Measurements from ENCODE around the gene PCSK4. TPM values are rescaled to one million over a fixed set of nuclear protein-coding genes. Genes with fewer than 3 reads are reported as not detected.

PCSK4 gene
- total and polyA plus RNA-seq, 10 of the 15 experiments (the other 5 are each of a cell fraction or from before 2014, with no cell fraction given), result 0.27 to 0.99 (median 0.40) TPM; not detected in 3

DNA sequence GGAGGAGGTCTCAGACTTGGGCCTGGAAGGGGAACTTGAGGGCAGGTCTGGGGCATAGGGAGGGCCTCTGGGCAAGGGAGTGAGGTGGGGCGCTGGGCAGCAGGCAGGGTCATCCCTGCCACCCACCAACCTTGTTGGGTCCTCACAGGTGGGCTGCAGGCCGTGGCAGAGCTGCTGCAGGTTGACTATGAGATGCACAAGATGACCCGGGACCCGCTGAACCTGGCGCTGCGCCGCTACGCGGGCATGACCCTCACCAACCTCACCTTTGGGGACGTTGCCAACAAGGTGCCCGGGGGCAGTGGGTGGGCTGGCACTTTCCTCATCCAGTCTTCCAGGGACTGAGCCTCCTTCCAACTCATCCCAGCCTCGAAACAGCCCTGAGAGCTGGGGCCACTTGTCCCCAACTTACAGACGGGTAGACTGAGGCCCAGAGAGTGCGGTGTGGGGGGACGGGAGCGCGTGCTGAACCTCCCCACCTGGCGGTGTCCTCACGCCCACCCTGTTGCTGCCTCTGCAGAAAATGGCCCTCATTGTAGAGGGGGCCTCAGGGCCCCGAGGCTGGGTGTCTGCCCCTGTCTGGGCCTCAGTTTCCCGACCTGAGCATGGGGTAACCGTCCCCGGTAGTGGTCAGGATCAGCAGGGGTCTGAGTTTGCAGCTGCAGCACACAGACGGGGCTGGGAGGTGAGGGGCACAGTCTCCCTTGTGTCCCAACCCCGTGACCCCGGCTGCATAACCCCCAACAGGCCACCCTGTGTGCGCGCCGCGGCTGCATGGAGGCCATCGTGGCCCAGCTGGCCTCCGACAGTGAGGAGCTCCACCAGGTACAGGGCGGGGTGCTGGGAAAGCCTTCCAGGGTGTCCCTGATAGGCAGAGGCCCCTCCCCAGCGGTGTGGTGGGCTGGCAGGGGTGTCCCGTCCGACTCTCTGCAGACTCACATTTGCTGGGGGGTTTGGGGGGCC is 29.8 kb downstream of the PCSK4 start:
- TF ChIP-seq USF2 (IDR thresholded peaks at IDR 0.05; ENCODE audit: borderline replicate concordance, low read depth, low read length), result no peak
- ChIA-PET RAD21 (ENCODE audit: unreplicated experiment) (no interaction called here), SMC1A (ENCODE audit: uncharacterized antibody, unreplicated experiment) (no interaction called here), POLR2A (no interaction called here), CTCF (no interaction called here)
- no peak overlapping the region for H3K9ac ChIP-seq (ENCODE audit: control insufficient read depth, insufficient read depth, low read length)
- no peaks in the 10 kb centered on the region; the same call in 2 of the 3 replicates for H3K9me3 ChIP-seq (replicated peaks; ENCODE audit: control insufficient read depth, insufficient read depth, low read length)
- no TSS peak for BruUV-seq (replicated peaks)
- FAIRE-seq (no peak), ATAC-seq (no peak), DNase-seq (ENCODE audit: low read depth, low spot score) (no peak)
- no peaks in the 10 kb centered on the region; the same call in 1 of the 2 replicates for H3K4me1 ChIP-seq (ENCODE audit: control insufficient read depth, insufficient read depth, low read length)
- H3K36me3 ChIP-seq (ENCODE audit: control insufficient read depth in 2 of 2, insufficient read depth in 2 of 2, low read length in 1 of 2), result no peaks in the 10 kb centered on the region
- 66% methylated on average over 34 of the region's 36 CpGs for WGBS (ENCODE audit: insufficient coverage, insufficient replicate concordance, low lambda C conversion rate, missing lambda C conversion rate)
- no peaks in the 10 kb centered on the region for H3K27me3 ChIP-seq (replicated peaks in 1 of 2; ENCODE audit: control insufficient read depth in 2 of 2, insufficient read depth in 2 of 2, low read length in 1 of 2)
- no peak overlapping the region for H2AFZ ChIP-seq (ENCODE audit: control insufficient read depth, low read depth, low read length)
- in situ Hi-C loops (cut with MboI), result no loop called here
- no peak overlapping the region for H3K27ac ChIP-seq (ENCODE audit: control insufficient read depth, insufficient read depth)
- H3K4me2 ChIP-seq (ENCODE audit: control insufficient read depth, insufficient read depth), result no peak overlapping the region
- no peaks in the 10 kb centered on the region for H4K20me1 ChIP-seq (ENCODE audit: control insufficient read depth, insufficient read depth)
- H3K79me2 ChIP-seq (ENCODE audit: control insufficient read depth, insufficient read depth, low read length), result no peaks in the 10 kb centered on the region
- H3K4me3 ChIP-seq, result no peak overlapping the region
- intact Hi-C loops (cut with micrococcal nuclease; ENCODE audit: unreplicated experiment), result no loop called here

DNA sequence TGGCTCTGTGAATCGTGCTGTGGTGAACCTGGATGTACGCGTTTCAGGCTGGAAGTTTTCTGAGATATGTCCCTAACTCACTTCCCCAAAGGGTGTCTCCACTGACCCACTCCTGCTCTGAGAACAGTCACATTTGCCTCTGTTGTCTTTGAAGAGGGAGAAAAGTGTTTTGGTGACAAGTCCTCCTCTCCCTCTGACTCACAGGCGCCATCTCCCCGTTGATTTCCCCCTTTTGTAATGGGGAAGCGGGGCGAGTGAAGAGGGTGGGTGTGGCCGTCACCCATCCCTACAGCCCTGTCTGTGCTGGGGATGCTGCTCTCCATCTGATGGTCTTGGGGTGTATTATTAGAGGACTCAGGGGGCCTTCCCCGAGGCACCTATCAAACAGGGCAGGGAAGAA is 30.7 kb downstream of the PCSK4 start:
- no peak for DNase-seq (ENCODE audit: low read depth, low spot score)
- Histone ChIP-seq H3K27ac (ENCODE audit: control insufficient read depth, insufficient read depth) (no peak overlapping the region), H2AFZ (ENCODE audit: control insufficient read depth, low read depth, low read length) (no peak overlapping the region), H3K4me1 (ENCODE audit: control insufficient read depth, insufficient read depth, low read length) (peaks cover 3% of the 10 kb centered on the region), H3K4me3 (no peak overlapping the region), H3K9ac (ENCODE audit: control insufficient read depth, insufficient read depth, low read length) (no peak overlapping the region), H3K9me3 (replicated peaks; ENCODE audit: control insufficient read depth, insufficient read depth, low read length) (no peaks in the 10 kb centered on the region; the same call in 2 of the 3 replicates), H3K4me2 (ENCODE audit: control insufficient read depth, insufficient read depth) (no peak overlapping the region), H3K79me2 (ENCODE audit: control insufficient read depth, insufficient read depth, low read length) (no peaks in the 10 kb centered on the region), H4K20me1 (ENCODE audit: control insufficient read depth, insufficient read depth) (no peaks in the 10 kb centered on the region), H3K27me3 (replicated peaks in 1 of 2; ENCODE audit: control insufficient read depth in 2 of 2, insufficient read depth in 2 of 2, low read length in 1 of 2) (no peaks in the 10 kb centered on the region), H3K36me3 (ENCODE audit: control insufficient read depth in 2 of 2, insufficient read depth in 2 of 2, low read length in 1 of 2) (no peaks in the 10 kb centered on the region)
- ChIA-PET POLR2A (no interaction called here), CTCF (no interaction called here), RAD21 (ENCODE audit: unreplicated experiment) (no interaction called here), SMC1A (ENCODE audit: uncharacterized antibody, unreplicated experiment) (no interaction called here)
- BruUV-seq (replicated peaks), result no TSS peak
- FAIRE-seq, result no peak
- ATAC-seq, result no peak
- 24% methylated on average over 9 of the region's 9 CpGs for WGBS (ENCODE audit: insufficient coverage, insufficient replicate concordance, low lambda C conversion rate, missing lambda C conversion rate)
- in situ Hi-C loops (cut with MboI), result no loop called here
- intact Hi-C loops (cut with micrococcal nuclease; ENCODE audit: unreplicated experiment), result no loop called here
- TF ChIP-seq ZBTB11 (CRISPR knock-in tag; IDR thresholded peaks at IDR 0.05) (no peak), NR2C1 (IDR thresholded peaks at IDR 0.05) (no peak), BHLHE40 (IDR thresholded peaks at IDR 0.05; ENCODE audit: borderline replicate concordance in 1 of 2, low read depth in 2 of 2, low read length in 1 of 2) (no peak), MEF2A (IDR thresholded peaks at IDR 0.05; ENCODE audit: insufficient read depth, low read depth, low read length) (no peak), CBX3 (IDR thresholded peaks at IDR 0.05; ENCODE audit: borderline replicate concordance, low read depth) (no peak), ZNF274 (IDR thresholded peaks at IDR 0.05; ENCODE audit: insufficient read depth, insufficient read length) (no peak), SREBF1 (IDR thresholded peaks at IDR 0.05; ENCODE audit: low read length) (no peak), SIN3A (IDR thresholded peaks at IDR 0.05; ENCODE audit: low read depth, low read length) (no peak), FOXM1 (IDR thresholded peaks at IDR 0.05; ENCODE audit: low read depth, low read length) (no peak), SIX5 (IDR thresholded peaks at IDR 0.05; ENCODE audit: low read depth, low read length, severe bottlenecking) (no peak)

Measured in GM12878 (cell line).